ENCODE measurements around the gene DDX25. TPM values are rescaled to one million over a fixed set of nuclear protein-coding genes. Genes with fewer than 3 reads are reported as not detected.

DDX25 gene
- total RNA-seq, 1 donor from 2014 or later = 0.46 TPM

GRCh38 chr11:125943661-125944349 is 39.5 kb downstream of the DDX25 start:
- Histone ChIP-seq H3K4me3 (no peak overlapping the region), H3K4me1 (no peaks in the 10 kb centered on the region), H3K9me3 (no peaks in the 10 kb centered on the region), H3K27ac (no peak overlapping the region), H3K27me3 (peaks cover 6% of the 10 kb centered on the region), H3K36me3 (no peaks in the 10 kb centered on the region)
- ATAC-seq = no peak
- DNase-seq = peak; percentile 18
- TF ChIP-seq CTCF (IDR thresholded peaks at IDR 0.05) = no peak
- intact Hi-C loops (cut with DNase I) = no loop called here

- intact Hi-C loops (cut with DNase I) = no loop called here
- peak; percentile 34 for DNase-seq
- no peak for ATAC-seq
- no peak overlapping the region for H3K27ac ChIP-seq
- TF ChIP-seq CTCF (IDR thresholded peaks at IDR 0.05) = no peak
- H3K36me3 ChIP-seq = no peaks in the 10 kb centered on the region
- peaks cover 6% of the 10 kb centered on the region for H3K27me3 ChIP-seq
- H3K4me1 ChIP-seq = no peaks in the 10 kb centered on the region
- H3K4me3 ChIP-seq = no peak overlapping the region
- no peaks in the 10 kb centered on the region for H3K9me3 ChIP-seq
Observed at GRCh38 chr11:125944350-125945010, 40.2 kb downstream of the DDX25 start.

- H3K27ac ChIP-seq = no peak overlapping the region
- H3K36me3 ChIP-seq = no peaks in the 10 kb centered on the region
- no peak for ATAC-seq
- no peak overlapping the region for H3K4me3 ChIP-seq
- TF ChIP-seq CTCF (IDR thresholded peaks at IDR 0.05) = no peak
- H3K9me3 ChIP-seq = no peaks in the 10 kb centered on the region
- intact Hi-C loops (cut with DNase I) = no loop called here
- peak; percentile 11 for DNase-seq
- H3K27me3 ChIP-seq = peaks cover 6% of the 10 kb centered on the region
- H3K4me1 ChIP-seq = no peaks in the 10 kb centered on the region
Observed at GRCh38 chr11:125945011-125945796, 40.9 kb downstream of the DDX25 start.

- DNase-seq (peak; percentile 46), ATAC-seq (no peak)
- no peak within 1 kb of the TSS for H3K27ac ChIP-seq
- no peaks in the 10 kb centered on the region for H3K4me1 ChIP-seq
- no peak for TF ChIP-seq CTCF (IDR thresholded peaks at IDR 0.05)
- H3K27me3 ChIP-seq = peaks cover 6% of the 10 kb centered on the region
- no peaks in the 10 kb centered on the region for H3K36me3 ChIP-seq
- intact Hi-C loops (cut with DNase I) = no loop called here
- no peaks in the 10 kb centered on the region for H3K9me3 ChIP-seq
- H3K4me3 ChIP-seq = no peak within 1 kb of the TSS
Observed at GRCh38 chr11:125945797-125946520, 41.7 kb downstream of the DDX25 start, which contains the start of gene VSIG10L2. Gene VSIG10L2 (plus strand): TSS chr11:125946044. CDS start chr11:125946056, 12 bp downstream.

DNA sequence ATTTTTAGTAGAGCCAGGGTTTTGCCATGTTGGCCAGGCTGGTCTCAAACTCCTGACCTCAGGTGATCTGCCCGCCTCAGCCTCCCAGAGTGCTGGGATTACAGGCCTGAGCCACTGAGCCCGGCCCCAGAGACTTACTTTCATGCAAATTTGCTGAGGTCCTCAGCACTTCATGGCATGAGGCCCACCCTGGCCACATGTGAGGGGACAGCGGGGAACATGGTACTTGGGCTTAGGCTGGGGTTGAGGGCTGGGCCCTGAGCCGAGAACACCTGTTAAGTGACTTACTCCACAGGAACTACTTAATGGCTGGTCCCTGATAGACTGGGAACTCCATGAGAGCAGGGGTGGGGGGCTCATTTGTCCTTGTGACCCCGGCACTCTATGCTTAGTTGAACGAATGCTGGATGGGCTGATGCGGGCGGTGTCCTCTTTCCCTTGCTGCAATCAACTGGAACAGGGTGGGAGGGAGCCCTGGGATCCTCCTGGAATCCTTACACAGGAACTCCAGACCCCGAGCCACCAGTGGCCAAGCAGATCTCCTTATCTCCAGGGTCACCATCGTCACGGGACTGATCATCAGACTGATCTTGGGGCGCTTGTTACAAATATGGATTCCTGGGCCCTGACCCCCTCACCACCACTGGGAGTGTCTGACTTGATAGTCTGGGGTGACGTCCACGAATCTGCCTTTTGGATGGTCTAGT is 42.6 kb downstream of the DDX25 start:
- peaks cover 6% of the 10 kb centered on the region for H3K27me3 ChIP-seq
- H3K36me3 ChIP-seq = no peaks in the 10 kb centered on the region
- intact Hi-C loops (cut with DNase I) = no loop called here
- peak; percentile 29 for DNase-seq
- no peaks in the 10 kb centered on the region for H3K9me3 ChIP-seq
- no peak overlapping the region for H3K27ac ChIP-seq
- TF ChIP-seq CTCF (IDR thresholded peaks at IDR 0.05) = no peak
- H3K4me1 ChIP-seq = no peaks in the 10 kb centered on the region
- ATAC-seq = no peak
- H3K4me3 ChIP-seq = no peak overlapping the region
